Measurements from ENCODE around the gene NIN. TPM values are rescaled to one million over a fixed set of nuclear protein-coding genes. Genes with fewer than 3 reads are reported as not detected.

NIN gene
- total and polyA plus RNA-seq, 2 of the 4 experiments (the other 2 are of a cell fraction) = 15.2 to 98.4 TPM

DNA sequence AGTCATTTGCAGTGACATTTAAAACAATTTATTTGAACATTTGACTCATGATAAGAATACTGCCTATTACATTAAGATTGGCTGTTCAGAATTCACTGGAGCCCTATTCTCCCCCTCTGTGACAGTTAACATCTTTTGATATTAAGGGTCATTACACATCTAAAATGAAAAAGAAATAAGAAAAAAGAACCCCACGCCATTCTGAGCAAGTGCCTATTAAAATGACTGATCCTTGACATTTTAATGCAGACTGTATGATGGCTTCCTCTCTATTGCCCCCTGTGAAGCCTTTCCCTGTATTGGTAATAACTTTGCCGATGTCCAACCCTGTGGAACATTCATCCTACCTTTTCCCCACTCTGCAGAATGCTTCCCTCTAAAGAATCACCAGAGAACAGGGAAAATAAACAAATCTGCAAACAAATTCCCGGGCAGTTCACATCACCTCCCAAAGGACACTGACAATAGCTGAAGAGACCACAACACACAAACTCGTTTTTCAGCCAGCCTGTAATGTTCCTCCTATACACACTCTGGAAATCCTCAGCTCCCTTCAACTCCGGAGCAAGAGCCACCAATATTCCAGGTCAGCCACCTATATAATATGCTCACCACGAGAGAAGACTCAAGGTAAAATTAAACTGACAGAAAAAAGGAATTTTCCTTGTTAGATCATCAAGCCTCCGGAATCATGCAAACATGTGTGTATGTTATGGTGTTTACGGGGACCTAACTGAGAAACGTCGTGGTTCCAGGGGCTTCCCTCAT is 2.1 kb downstream of the NIN start:
- no peaks in the 10 kb centered on the region for H3K27me3 ChIP-seq (ENCODE audit: control insufficient read depth, insufficient read depth, low read length)
- no peak overlapping the region for H3K18ac ChIP-seq (ENCODE audit: low read depth, low read length)
- H3K9ac ChIP-seq (ENCODE audit: low read depth, low read length) = peak overlapping the region; percentile 43; the same call in 1 of the 2 replicates
- ChIA-PET CTCF (interaction anchor here (0.9 kb wide), 1 partner anchor 52 kb away, joined by 4 read pairs; no protein-coding TSS in a partner anchor), POLR2A (ENCODE audit: unreplicated experiment) (interaction anchor here (0.6 kb wide), 1 partner anchor 278 kb away, joined by 3 read pairs; no protein-coding TSS in a partner anchor)
- H4K8ac ChIP-seq (ENCODE audit: low read depth in 2 of 2, low read length in 2 of 2) = no peak overlapping the region
- TF ChIP-seq MAFK (IDR thresholded peaks at IDR 0.05; ENCODE audit: low read depth, low read length) = no peak
- TF ChIP-seq, protein P1, sequence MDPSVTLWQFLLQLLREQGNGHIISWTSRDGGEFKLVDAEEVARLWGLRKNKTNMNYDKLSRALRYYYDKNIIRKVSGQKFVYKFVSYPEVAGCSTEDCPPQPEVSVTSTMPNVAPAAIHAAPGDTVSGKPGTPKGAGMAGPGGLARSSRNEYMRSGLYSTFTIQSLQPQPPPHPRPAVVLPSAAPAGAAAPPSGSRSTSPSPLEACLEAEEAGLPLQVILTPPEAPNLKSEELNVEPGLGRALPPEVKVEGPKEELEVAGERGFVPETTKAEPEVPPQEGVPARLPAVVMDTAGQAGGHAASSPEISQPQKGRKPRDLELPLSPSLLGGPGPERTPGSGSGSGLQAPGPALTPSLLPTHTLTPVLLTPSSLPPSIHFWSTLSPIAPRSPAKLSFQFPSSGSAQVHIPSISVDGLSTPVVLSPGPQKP (IDR thresholded peaks at IDR 0.05; ENCODE audit: borderline replicate concordance, low read depth, low read length) = no peak
- TF ChIP-seq RFX5 (IDR thresholded peaks at IDR 0.05; ENCODE audit: low read depth, low read length) = no peak
- no peak for TF ChIP-seq FOS (IDR thresholded peaks at IDR 0.05; ENCODE audit: low read depth, low read length)
- no peak for TF ChIP-seq SMC3 (IDR thresholded peaks at IDR 0.05; ENCODE audit: low read depth, low read length)
- no peak for TF ChIP-seq RCOR1 (IDR thresholded peaks at IDR 0.05; ENCODE audit: insufficient replicate concordance, low read length)
- TF ChIP-seq, protein P2, sequence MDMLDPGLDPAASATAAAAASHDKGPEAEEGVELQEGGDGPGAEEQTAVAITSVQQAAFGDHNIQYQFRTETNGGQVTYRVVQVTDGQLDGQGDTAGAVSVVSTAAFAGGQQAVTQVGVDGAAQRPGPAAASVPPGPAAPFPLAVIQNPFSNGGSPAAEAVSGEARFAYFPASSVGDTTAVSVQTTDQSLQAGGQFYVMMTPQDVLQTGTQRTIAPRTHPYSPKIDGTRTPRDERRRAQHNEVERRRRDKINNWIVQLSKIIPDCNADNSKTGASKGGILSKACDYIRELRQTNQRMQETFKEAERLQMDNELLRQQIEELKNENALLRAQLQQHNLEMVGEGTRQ (IDR thresholded peaks at IDR 0.05; ENCODE audit: low read depth, low read length) = no peak
- no peak for TF ChIP-seq CHD1 (IDR thresholded peaks at IDR 0.05; ENCODE audit: low read depth, low read length)
- no peak for TF ChIP-seq BHLHE40 (IDR thresholded peaks at IDR 0.05; ENCODE audit: low read depth, low read length)
- no peak for TF ChIP-seq CEBPB (IDR thresholded peaks at IDR 0.05; ENCODE audit: low read depth, low read length)
- no peak for TF ChIP-seq RAD21 (IDR thresholded peaks at IDR 0.05; ENCODE audit: low read length)
- H2BK15ac ChIP-seq (ENCODE audit: low read depth, low read length) = no peak overlapping the region
- H3K56ac ChIP-seq (ENCODE audit: extremely low read depth, insufficient read depth, low read length) = no peak overlapping the region
- ATAC-seq (ENCODE audit: low read depth) (no peak), DNase-seq (no peak)
- no peak overlapping the region for H3K27ac ChIP-seq (ENCODE audit: insufficient read depth, low read length)
- no peak overlapping the region for H2AFZ ChIP-seq (replicated peaks; ENCODE audit: low read length, poor library complexity)
- H3K23ac ChIP-seq (ENCODE audit: low read depth, low read length) = peak overlapping the region; percentile 85
- H3K79me1 ChIP-seq (ENCODE audit: low read depth in 1 of 2, low read length in 2 of 2) = peaks cover 27 to 59% of the 10 kb centered on the region in 2 experiments
- H4K5ac ChIP-seq (ENCODE audit: low read depth, low read length) = no peak overlapping the region
- no peak overlapping the region for H2BK5ac ChIP-seq (ENCODE audit: low read depth, low read length, poor library complexity, severe bottlenecking)
- peaks cover 12% of the 10 kb centered on the region for H3K9me1 ChIP-seq (ENCODE audit: insufficient read depth, low read length)
- H2AK9ac ChIP-seq (replicated peaks; ENCODE audit: low read depth, low read length, poor library complexity) = no peak overlapping the region
- intact Hi-C loops (cut with micrococcal nuclease) (no loop called here), in situ Hi-C loops (cut with MboI; ENCODE audit: low sequenced_read_pairs) (no loop called here), dilution Hi-C loops (cut with HindIII; ENCODE audit: low sequenced_read_pairs, unreplicated experiment) (no loop called here)
- no peaks in the 10 kb centered on the region for H3K9me3 ChIP-seq (ENCODE audit: control insufficient read depth, insufficient read depth, low read length)
- 56% methylated on average over 3 of the region's 10 CpGs; no CpG with 5 or more reads in 1 of the 2 experiments for WGBS, 2 experiments (ENCODE audit: extremely low coverage in 2 of 2, insufficient read length in 1 of 2)
- no peaks in the 10 kb centered on the region; the same call in 1 of the 2 replicates for H3K36me3 ChIP-seq (ENCODE audit: control insufficient read depth, insufficient read depth, low read length)
- peak overlapping the region; percentile 20; the same call in 1 of the 2 replicates for H3K4ac ChIP-seq (ENCODE audit: low read depth, low read length)
- no peak overlapping the region for H2BK120ac ChIP-seq (ENCODE audit: low read depth, low read length)
- peak overlapping the region; percentile 7; the same call in 1 of the 2 replicates for H3K14ac ChIP-seq (replicated peaks; ENCODE audit: low read depth, low read length)
- H3K4me2 ChIP-seq (ENCODE audit: low read depth, low read length) = peak overlapping the region; percentile 84
- 0 out of 2 replicates have a peak overlapping the region, but pooled peaks have one; percentile 19 for H4K91ac ChIP-seq (ENCODE audit: insufficient read depth, low read depth, low read length)
- peaks cover 55% of the 10 kb centered on the region for H4K20me1 ChIP-seq (ENCODE audit: insufficient read depth, low read length)
- H2BK20ac ChIP-seq (ENCODE audit: low read depth, low read length) = no peak overlapping the region
- BruUV-seq (replicated peaks) = no TSS peak
- no peak overlapping the region for H2AK5ac ChIP-seq (ENCODE audit: low read depth, low read length)
- H3K4me1 ChIP-seq (ENCODE audit: control insufficient read depth, insufficient read depth, low read length) = peaks cover 16% of the 10 kb centered on the region
- H3K4me3 ChIP-seq (ENCODE audit: insufficient read depth, low read depth, low read length) = no peak overlapping the region; the same call in 1 of the 2 replicates
